ENCODE data around the gene PPP3CA. TPM values are rescaled to one million over a fixed set of nuclear protein-coding genes. Genes with fewer than 3 reads are reported as not detected.

PPP3CA gene
- total and polyA plus RNA-seq, 2 donors from 2014 or later, result 6.9 to 31.5 TPM

GRCh38 chr4:101066626-101067170 is 280.6 kb downstream of the PPP3CA start:
- Histone ChIP-seq H3K9ac (ENCODE audit: low read length in 3 of 3) (no peak overlapping the region), H3K9me3 (ENCODE audit: control insufficient read depth in 2 of 3, insufficient read depth in 1 of 3, low read length in 3 of 3) (no peaks in the 10 kb centered on the region), H3K4me1 (ENCODE audit: control insufficient read depth in 2 of 3, insufficient read depth in 2 of 3, low read depth in 1 of 3, low read length in 3 of 3) (peaks cover 0 to 6% (median 0%) of the 10 kb centered on the region in 3 donors), H3K4me3 (ENCODE audit: low read length in 3 of 3) (no peak overlapping the region), H3K27me3 (ENCODE audit: control insufficient read depth, insufficient read depth, low read length) (no peaks in the 10 kb centered on the region), H3K27ac (ENCODE audit: low read depth in 2 of 2, low read length in 2 of 2) (no peak overlapping the region), H3K36me3 (ENCODE audit: control insufficient read depth in 2 of 3, insufficient read depth in 3 of 3, low read length in 3 of 3) (no peaks in the 10 kb centered on the region)
- intact Hi-C loops (cut with DNase I), result no loop called here
- TF ChIP-seq CTCF (IDR thresholded peaks at IDR 0.05; ENCODE audit: borderline replicate concordance, extremely low read depth, insufficient read depth), result no peak
- FAIRE-seq (no peak), DNase-seq (no peak)

DNA sequence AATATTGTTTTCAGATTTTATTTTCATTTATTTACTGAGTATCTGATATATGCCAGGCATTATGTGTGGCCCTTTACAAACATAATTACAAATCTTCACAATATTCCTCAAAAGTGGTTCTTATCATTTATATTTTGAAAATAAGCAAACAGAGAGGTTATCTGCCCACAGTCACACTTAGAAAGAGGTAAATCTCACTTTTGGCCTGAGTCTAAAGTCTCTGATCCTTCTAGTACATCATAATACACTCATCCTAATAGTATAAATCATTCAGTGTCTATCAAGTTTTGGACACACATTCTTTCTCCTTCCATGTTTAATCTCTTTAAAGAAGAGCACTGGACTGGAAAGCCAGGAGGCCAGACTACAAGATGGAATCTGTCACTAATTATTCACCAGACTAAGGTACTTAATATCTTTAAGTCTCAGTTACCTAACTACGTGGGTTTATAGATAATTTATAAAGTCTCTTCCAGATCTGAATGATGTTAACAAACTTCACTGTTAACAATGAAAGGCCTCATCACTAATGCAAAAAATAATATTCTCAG is 281.3 kb downstream of the PPP3CA start:
- intact Hi-C loops (cut with DNase I), result no loop called here
- Histone ChIP-seq H3K27ac (ENCODE audit: low read depth in 2 of 2, low read length in 2 of 2) (no peak overlapping the region), H3K36me3 (ENCODE audit: control insufficient read depth in 2 of 3, insufficient read depth in 3 of 3, low read length in 3 of 3) (no peaks in the 10 kb centered on the region)

DNA sequence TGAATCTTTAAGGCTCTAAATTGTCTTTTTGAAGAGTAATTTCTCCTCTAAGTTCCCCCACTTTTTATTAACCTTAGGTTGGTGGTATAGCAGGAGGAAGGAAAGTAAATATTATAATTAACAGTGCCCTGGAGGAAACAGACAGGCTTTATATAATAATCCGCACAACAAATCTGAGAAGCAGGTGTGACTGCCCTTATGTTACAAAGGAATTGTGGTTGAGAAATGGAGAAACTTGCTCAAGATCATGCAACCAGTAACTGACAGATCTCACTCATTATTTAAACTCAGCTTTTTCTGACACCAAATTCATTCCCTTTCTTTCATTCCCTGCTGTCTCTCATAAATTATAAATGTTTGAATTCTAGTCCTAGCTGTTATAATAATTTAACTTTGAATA is 282.0 kb downstream of the PPP3CA start:
- Histone ChIP-seq H3K27ac (ENCODE audit: low read depth in 2 of 2, low read length in 2 of 2) (no peak overlapping the region), H3K9me3 (ENCODE audit: control insufficient read depth in 2 of 3, insufficient read depth in 1 of 3, low read length in 3 of 3) (no peaks in the 10 kb centered on the region), H3K4me3 (ENCODE audit: low read length in 3 of 3) (no peak overlapping the region), H3K9ac (ENCODE audit: low read length in 3 of 3) (no peak overlapping the region), H3K27me3 (ENCODE audit: control insufficient read depth, insufficient read depth, low read length) (no peaks in the 10 kb centered on the region), H3K4me1 (ENCODE audit: control insufficient read depth in 2 of 3, insufficient read depth in 2 of 3, low read depth in 1 of 3, low read length in 3 of 3) (no peaks in the 10 kb centered on the region), H3K36me3 (ENCODE audit: control insufficient read depth in 2 of 3, insufficient read depth in 3 of 3, low read length in 3 of 3) (no peaks in the 10 kb centered on the region)
- FAIRE-seq (no peak), DNase-seq (no peak)
- intact Hi-C loops (cut with DNase I), result no loop called here
- no peak for TF ChIP-seq CTCF (IDR thresholded peaks at IDR 0.05; ENCODE audit: borderline replicate concordance, extremely low read depth, insufficient read depth)

More for the DNA sequence above, 281.3 kb downstream of the PPP3CA start:
- Histone ChIP-seq H3K27me3 (ENCODE audit: control insufficient read depth, insufficient read depth, low read length) (no peaks in the 10 kb centered on the region), H3K4me1 (ENCODE audit: control insufficient read depth in 2 of 3, insufficient read depth in 2 of 3, low read depth in 1 of 3, low read length in 3 of 3) (peaks cover 0 to 3% (median 0%) of the 10 kb centered on the region in 3 donors), H3K9ac (ENCODE audit: low read length in 3 of 3) (no peak overlapping the region), H3K9me3 (ENCODE audit: control insufficient read depth in 2 of 3, insufficient read depth in 1 of 3, low read length in 3 of 3) (no peaks in the 10 kb centered on the region), H3K4me3 (ENCODE audit: low read length in 3 of 3) (no peak overlapping the region)
- no peak for TF ChIP-seq CTCF (IDR thresholded peaks at IDR 0.05; ENCODE audit: borderline replicate concordance, extremely low read depth, insufficient read depth)
- DNase-seq (peak in 2 of 5 donors; percentile 11 to 14), FAIRE-seq (no peak)
